K562 (cell line): ENCODE results near the gene SLC4A4. TPM values are rescaled to one million over a fixed set of nuclear protein-coding genes. Genes with fewer than 3 reads are reported as not detected.

Source experiments
- ATAC-seq: fragments of 200-7000 bp; cut with Tn5 transposase; 3 replicates; pipeline ENCODE4 v1.9.1; 2020; ENCODE audit warnings: moderate library complexity
- BruUV-seq: library from RNA; stranded (reverse); fragments of 400-500 nt; replicated peaks from 2 replicates; lab custom pipeline; 2021; lab: Mats Ljungman, UMichigan
- CTCF ChIA-PET: fragments of 300-600 bp; formaldehyde crosslinking; extraction: SDS; loops from one replicate; lab custom pipeline; 2021; ENCODE audit warnings: low intra/inter-chr PET ratio; lab: Yijun Ruan, JAX
- POLR2A ChIA-PET: fragments of 300-600, 350-650 bp; sonication (Branson Sonifier 250); formaldehyde crosslinking; extraction: SDS; loops from one replicate; lab custom pipeline; 2021; ENCODE audit warnings: antibody characterized with exemption, inconsistent platforms; lab: Yijun Ruan, JAX
- DNase-seq, 4 experiments: peaks; one replicate each; pipeline versions ENCODE4 v3.0.0 to v3.0.0-alpha.2; 2011 to 2018; ENCODE audit warnings: low spot score in 3 of 4, mixed read lengths in 3 of 4; ENCODE audit errors: extremely low read depth in 1 of 4
- FAIRE-seq: peaks from 2 replicates; lab custom pipeline; 2011; peaks lifted over from hg19 to GRCh38; lab: Jason Lieb, UNC
- H2AFZ ChIP-seq: 2 replicates; pipeline ENCODE4 v1.6.0; 2011; ENCODE audit warnings: low read depth, low read length, control low read depth, inconsistent platforms
- H3K27ac ChIP-seq: fragments of 200-600 bp; 3 replicates; pipeline ENCODE4 v1.8.0; 2011; ENCODE audit warnings: low read depth, mild to moderate bottlenecking, control low read depth, inconsistent platforms, low read length, moderate library complexity, mixed read lengths; ENCODE audit errors: extremely low read depth
- H3K27me3 ChIP-seq, 2 experiments: fragments of 300-600 bp in 1 of 2; 2 replicates in 1 of 2; 3 replicates in 1 of 2; pipeline versions ENCODE4 v1.6.0 to v1.8.0; 2011; ENCODE audit warnings: inconsistent platforms in 2 of 2, low read length in 2 of 2, mild to moderate bottlenecking in 1 of 2, mixed read lengths in 1 of 2, moderate library complexity in 1 of 2; ENCODE audit not compliant: control insufficient read depth in 2 of 2, insufficient read depth in 2 of 2
- H3K36me3 ChIP-seq: fragments of 300-600 bp; 3 replicates; pipeline ENCODE4 v1.8.0; 2011; ENCODE audit warnings: mild to moderate bottlenecking, low read length, inconsistent platforms; ENCODE audit not compliant: control insufficient read depth, insufficient read depth
- H3K4me1 ChIP-seq, 2 experiments: fragments of 200-600 bp in 1 of 2; replicated peaks in 1 of 2; 2 replicates in 1 of 2; 3 replicates in 1 of 2; pipeline versions ENCODE4 v1.5.1 to v1.8.0; 2011; ENCODE audit warnings: inconsistent platforms in 2 of 2, low read length in 2 of 2, mild to moderate bottlenecking in 1 of 2, mixed read lengths in 1 of 2, moderate library complexity in 1 of 2; ENCODE audit not compliant: control insufficient read depth in 2 of 2, insufficient read depth in 2 of 2
- H3K4me2 ChIP-seq: 2 replicates; pipeline ENCODE4 v1.6.1; 2011; ENCODE audit warnings: low read length, control low read depth, inconsistent platforms, mixed read lengths; ENCODE audit not compliant: insufficient read depth
- H3K4me3 ChIP-seq: fragments of 200-600 bp; sonication (generic), shearing (Covaris generic); 2 replicates; pipeline ENCODE4 v1.5.1; 2016; ENCODE audit warnings: control low read depth, inconsistent platforms
- H3K79me2 ChIP-seq: fragments of 200-600 bp; 3 replicates; pipeline ENCODE4 v1.8.0; 2011; ENCODE audit warnings: low read length, inconsistent platforms; ENCODE audit not compliant: control insufficient read depth, insufficient read depth
- H3K9ac ChIP-seq, 2 experiments: 2 replicates each; pipeline versions ENCODE4 v1.6.0 to v1.6.1; 2011; ENCODE audit warnings: low read depth in 2 of 2, low read length in 2 of 2, control low read depth in 1 of 2, inconsistent platforms in 1 of 2, mild to moderate bottlenecking in 1 of 2, mixed read lengths in 1 of 2; ENCODE audit not compliant: insufficient read depth in 1 of 2
- H3K9me1 ChIP-seq: one replicate; pipeline ENCODE4 v1.6.0; 2011; ENCODE audit warnings: inconsistent platforms, mild to moderate bottlenecking, low read length, moderate library complexity; ENCODE audit not compliant: control insufficient read depth, insufficient read depth
- H3K9me3 ChIP-seq: replicated peaks from 2 replicates; pipeline ENCODE4 v1.5.1; 2011; ENCODE audit warnings: low read depth, low read length, inconsistent platforms; ENCODE audit not compliant: control insufficient read depth, insufficient read depth
- H4K20me1 ChIP-seq: replicated peaks from 2 replicates; pipeline ENCODE4 v1.6.1; 2011; ENCODE audit warnings: low read length, inconsistent platforms, mixed read lengths; ENCODE audit not compliant: control insufficient read depth, insufficient read depth
- HOXB6 ChIP-seq: fragments of 250-450 bp; sonication (Bioruptor Pico); IDR thresholded peaks from 2 replicates; pipeline ENCODE4 v1.5.1; 2022; ENCODE audit warnings: mild to moderate bottlenecking, borderline replicate concordance
- NR3C1 ChIP-seq: sonication (generic); formaldehyde crosslinking; IDR thresholded peaks from 2 replicates; pipeline ENCODE4 v1.8.1; 2022; ENCODE audit warnings: missing genetic modification reagents
- PKNOX1 ChIP-seq: fragments of 450-650 bp; IDR thresholded peaks from 2 replicates; pipeline ENCODE4 v1.6.1; 2016
- RAD21 ChIP-seq, 2 experiments: fragments of 250-450 bp in 1 of 2; fragments of 450-650 bp in 1 of 2; sonication (Bioruptor Pico) in 1 of 2; formaldehyde crosslinking in 1 of 2; IDR thresholded peaks in 1 of 2; conservative IDR thresholded peaks in 1 of 2; 2 replicates each; pipeline versions ENCODE4 v1.4.0 to v1.8.0; 2020 to 2022; ENCODE audit warnings: mild to moderate bottlenecking in 2 of 2, moderate library complexity in 1 of 2
- RCOR1 ChIP-seq, 2 experiments: IDR thresholded peaks; 2 replicates each; pipeline ENCODE4 v1.6.1; 2012; ENCODE audit warnings: low read depth in 2 of 2, low read length in 2 of 2, borderline replicate concordance in 1 of 2, improper control_type of control experiment in 1 of 2
- TEAD4 ChIP-seq, 2 experiments: sonication (generic) in 1 of 2; formaldehyde crosslinking in 1 of 2; IDR thresholded peaks; 2 replicates each; pipeline versions ENCODE4 v1.6.1 to v1.8.0; 2012 to 2022; ENCODE audit warnings: borderline replicate concordance in 1 of 2, inconsistent platforms in 1 of 2, low read length in 1 of 2, mild to moderate bottlenecking in 1 of 2, missing genetic modification reagents in 1 of 2
- THRA ChIP-seq: fragments of 450-650 bp; IDR thresholded peaks from 2 replicates; pipeline ENCODE4 v1.6.1; 2017; ENCODE audit warnings: mild to moderate bottlenecking, moderate library complexity
- ZBTB8A ChIP-seq: fragments of 450-650 bp; IDR thresholded peaks from 2 replicates; pipeline ENCODE4 v1.6.1; 2018; ENCODE audit warnings: mild to moderate bottlenecking, moderate library complexity; ENCODE audit not compliant: partially characterized antibody
- ZNF740 ChIP-seq, 3 experiments: fragments of 200-800 bp in 1 of 3; sonication (Bioruptor generic) in 1 of 3; sonication (generic) in 1 of 3; formaldehyde crosslinking in 1 of 3; IDR thresholded peaks; 2 replicates each; pipeline versions ENCODE4 v1.6.1 to v1.8.0; 2016 to 2022; ENCODE audit warnings: mild to moderate bottlenecking in 2 of 3, missing compliant biosample characterization in 2 of 3, missing genetic modification characterization in 2 of 3, missing genetic modification reagents in 1 of 3
- ZNF766 ChIP-seq: fragments of 200-800 bp; sonication (Bioruptor generic); conservative IDR thresholded peaks from 2 replicates; pipeline ENCODE4 v1.6.1; 2016; ENCODE audit warnings: missing genetic modification characterization, missing compliant biosample characterization
- WGBS: fragments of 100-300 bp; shearing (Covaris generic); methylation state at CpG from one replicate; pipeline ENCODE4 v1.1.6; 2016; ENCODE audit warnings: low coverage, mixed read lengths; ENCODE audit not compliant: insufficient coverage; ENCODE audit errors: missing lambda C conversion rate; 5-methylcytosine and 5-hydroxymethylcytosine counted together
- in situ Hi-C: fragments of 300-500 bp; cut with MboI; formaldehyde crosslinking; loops from 4 replicates; pipeline ENCODE4 v1.15.0; 2018; ENCODE audit warnings: inconsistent platforms, mixed read lengths
- intact Hi-C: fragments of 100-400 bp; cut with micrococcal nuclease; formaldehyde crosslinking; loops from 2 replicates; pipeline ENCODE4 v1.14.2; 2022
- polyA plus RNA-seq, 8 experiments: library from polyadenylated mRNA; depleted of rRNA in 4 of 8; stranded (reverse) in 5 of 8; unstranded in 3 of 8; fragments of >200 nt; fragmentation: Nextera tagmentation in 2 of 8; fragmentation: Illumina TruSeq in 1 of 8; extraction: Ambion mirVana in 2 of 8; extraction: Trizol in 1 of 8; gene quantifications; 2 replicates each; pipeline versions ENCODE4 v1.2.1 to v1.2.3, GENCODE V29; 2011 to 2014; ENCODE audit warnings: inconsistent platforms in 1 of 8, missing spikeins in 1 of 8
- total RNA-seq, 7 experiments: library from RNA; depleted of rRNA in 6 of 7; stranded (reverse); fragments of >200 nt in 6 of 7; fragmentation: Illumina TruSeq in 2 of 7; extraction: Trizol in 2 of 7; gene quantifications; 2 replicates each; pipeline versions ENCODE4 v1.2.1 to v1.2.3, GENCODE V29; 2011 to 2021; ENCODE audit warnings: low replicate concordance in 1 of 7

Gene SLC4A4
- total and polyA plus RNA-seq, 9 of the 15 experiments (the other 6 are each of a cell fraction or from before 2014, with no cell fraction given), result 0.01 to 0.18 (median 0.07) TPM; not detected in 2

- no peak overlapping the region for H2AFZ ChIP-seq
- ChIA-PET CTCF (no interaction called here), POLR2A (interaction anchor here (1.3 kb wide), 1 partner anchor 13 kb away, joined by 3 read pairs; no protein-coding TSS in a partner anchor)
- intact Hi-C loops, result no loop called here
- H3K27me3 ChIP-seq, result no peaks in the 10 kb centered on the region
- no TSS peak for BruUV-seq
- H3K79me2 ChIP-seq, result no peaks in the 10 kb centered on the region
- no peaks in the 10 kb centered on the region for H3K4me1 ChIP-seq
- no peak overlapping the region for H3K27ac ChIP-seq
- H3K36me3 ChIP-seq, result no peaks in the 10 kb centered on the region
- no peaks in the 10 kb centered on the region for H4K20me1 ChIP-seq
- H3K4me3 ChIP-seq, result no peak overlapping the region
- 0 out of 2 replicates have a peak, but pooled peaks have one; percentile 11 for TF ChIP-seq PKNOX1
- no peak for TF ChIP-seq ZBTB8A
- no peak for TF ChIP-seq NR3C1 (CRISPR knock-in tag)
- FAIRE-seq (no peak), DNase-seq (no peak), ATAC-seq (no peak)
- H3K9me3 ChIP-seq, result no peaks in the 10 kb centered on the region
- no peak overlapping the region for H3K9ac ChIP-seq
- H3K4me2 ChIP-seq, result no peak overlapping the region; the same call in 1 of the 2 replicates
- in situ Hi-C loops, result no loop called here
- no peaks in the 10 kb centered on the region for H3K9me1 ChIP-seq
Observed at GRCh38 chr4:71417150-71417549, 78.3 kb downstream of the SLC4A4 start.

- POLR2A ChIA-PET, result no interaction called here
- no TSS peak for BruUV-seq
Observed at GRCh38 chr4:71426381-71427042, 87.7 kb downstream of the SLC4A4 start.

More at GRCh38 chr4:71426381-71427042, 87.7 kb downstream of the SLC4A4 start:
- intact Hi-C loops (no loop called here), in situ Hi-C loops (no loop called here)
- Histone ChIP-seq H3K4me1 (no peaks in the 10 kb centered on the region), H3K9me1 (no peaks in the 10 kb centered on the region), H3K4me2 (no peak overlapping the region), H3K4me3 (no peak overlapping the region), H3K79me2 (no peaks in the 10 kb centered on the region), H3K9me3 (no peaks in the 10 kb centered on the region), H2AFZ (no peak overlapping the region), H3K9ac (no peak overlapping the region), H4K20me1 (no peaks in the 10 kb centered on the region), H3K27me3 (no peaks in the 10 kb centered on the region), H3K36me3 (no peaks in the 10 kb centered on the region), H3K27ac (no peak overlapping the region)
- no peak for TF ChIP-seq TEAD4 (IDR thresholded peaks at IDR 0.05; ENCODE audit: low read length)
- no peak for TF ChIP-seq TEAD4 (CRISPR knock-in tag; IDR thresholded peaks at IDR 0.05; ENCODE audit: borderline replicate concordance)
- TF ChIP-seq RAD21 (CRISPR knock-in tag; conservative IDR thresholded peaks at IDR 0.05 in 1 of 2, IDR thresholded peaks at IDR 0.05 in 1 of 2), result no peak
- no peak for TF ChIP-seq THRA
- TF ChIP-seq ZNF766 (CRISPR knock-in tag), result no peak
- TF ChIP-seq ZNF740 (CRISPR knock-in tag; IDR thresholded peaks at IDR 0.05), result no peak
- no peak for TF ChIP-seq ZNF740 (tag; IDR thresholded peaks at IDR 0.05)
- TF ChIP-seq RCOR1 (IDR thresholded peaks at IDR 0.05; ENCODE audit: borderline replicate concordance in 1 of 2, low read depth in 2 of 2, low read length in 2 of 2), result no peak
- TF ChIP-seq HOXB6 (CRISPR knock-in tag), result no peak
- CTCF ChIA-PET, result no interaction called here
- DNase-seq (no peak), ATAC-seq (no peak), FAIRE-seq (no peak)
- WGBS, result 0% methylated on average over 2 of the region's 2 CpGs
